DOHH2 (cell line): Measurements from ENCODE around the gene CRYAB.

Source experiments
- H3F3A ChIP-seq: fragments of 200-600 bp; sonication (generic), shearing (Covaris generic); 2 replicates; pipeline ENCODE4 v1.6.0; 2016; ENCODE audit warnings: antibody characterized with exemption, mild to moderate bottlenecking; ENCODE audit not compliant: control insufficient read depth, insufficient read depth
- H3K27ac ChIP-seq: fragments of 200-600 bp; sonication (generic); 2 replicates; pipeline ENCODE4 v1.5.1; 2014; ENCODE audit warnings: low read depth, mild to moderate bottlenecking, low read length, moderate library complexity
- H3K27me3 ChIP-seq: fragments of 200-600 bp; sonication (generic); 2 replicates; pipeline ENCODE4 v1.6.1; 2014; ENCODE audit warnings: mild to moderate bottlenecking, low read length, mixed read lengths; ENCODE audit not compliant: control insufficient read depth
- H3K36me3 ChIP-seq: fragments of 200-600 bp; sonication (generic); 2 replicates; pipeline ENCODE4 v1.6.1; 2014; ENCODE audit warnings: mild to moderate bottlenecking, low read length, moderate library complexity, mixed read lengths; ENCODE audit not compliant: control insufficient read depth
- H3K4me1 ChIP-seq: fragments of 200-600 bp; sonication (generic); 2 replicates; pipeline ENCODE4 v1.6.1; 2014; ENCODE audit warnings: mild to moderate bottlenecking, low read length, mixed read lengths; ENCODE audit not compliant: control insufficient read depth
- H3K4me2 ChIP-seq: fragments of 200-600 bp; sonication (generic); 2 replicates; pipeline ENCODE4 v1.6.0; 2014; ENCODE audit warnings: mild to moderate bottlenecking, low read length, moderate library complexity
- H3K4me3 ChIP-seq: fragments of 200-600 bp; sonication (generic); 2 replicates; pipeline ENCODE4 v1.5.1; 2014; ENCODE audit warnings: mild to moderate bottlenecking, low read length, mixed read lengths
- H3K79me2 ChIP-seq: fragments of 200-600 bp; sonication (generic); 2 replicates; pipeline ENCODE4 v1.6.1; 2014; ENCODE audit warnings: mild to moderate bottlenecking, low read length, mixed read lengths; ENCODE audit not compliant: control insufficient read depth
- H3K9me2 ChIP-seq: fragments of 200-600 bp; sonication (generic); replicated peaks from 2 replicates; pipeline ENCODE4 v1.6.1; 2014; ENCODE audit warnings: mild to moderate bottlenecking, low read length, mixed read lengths; ENCODE audit not compliant: control insufficient read depth
- H3K9me3 ChIP-seq: fragments of 200-600 bp; sonication (generic); 2 replicates; pipeline ENCODE4 v1.6.1; 2014; ENCODE audit warnings: antibody characterized with exemption, low read length, mixed read lengths; ENCODE audit not compliant: control insufficient read depth, insufficient read depth
- H4K20me1 ChIP-seq: fragments of 200-600 bp; sonication (generic); 2 replicates; pipeline ENCODE4 v1.6.0; 2014; ENCODE audit warnings: low read depth, mild to moderate bottlenecking, antibody characterized with exemption, low read length, moderate library complexity; ENCODE audit not compliant: control insufficient read depth, insufficient read depth
- CTCF ChIP-seq: fragments of 200-600 bp; sonication (generic); IDR thresholded peaks from one replicate; pipeline ENCODE4 v1.5.1; 2014; ENCODE audit warnings: antibody characterized with exemption, mild to moderate bottlenecking, low read depth, low read length; ENCODE audit not compliant: poor library complexity, severe bottlenecking
- EZH2phosphoT487 ChIP-seq: fragments of 200-600 bp; sonication (generic); IDR thresholded peaks from 2 replicates; pipeline ENCODE4 v1.6.1; 2017; ENCODE audit warnings: borderline replicate concordance, mild to moderate bottlenecking, antibody characterized with exemption, low read length, moderate library complexity, mixed read lengths

Gene CRYAB

GRCh38 chr11:111941963-111942362 lies 30.4 kb upstream of the CRYAB start:
- no peaks in the 10 kb centered on the region for H3K9me2 ChIP-seq
- peaks cover 11% of the 10 kb centered on the region for H3F3A ChIP-seq
- no peaks in the 10 kb centered on the region for H4K20me1 ChIP-seq
- no peak overlapping the region for H3K4me3 ChIP-seq
- peaks cover 29% of the 10 kb centered on the region for H3K4me1 ChIP-seq
- H3K36me3 ChIP-seq: no peaks in the 10 kb centered on the region
- peaks cover 11% of the 10 kb centered on the region for H3K27me3 ChIP-seq
- H3K27ac ChIP-seq: no peak overlapping the region
- no peaks in the 10 kb centered on the region for H3K9me3 ChIP-seq
- no peaks in the 10 kb centered on the region for H3K79me2 ChIP-seq
- no peak for TF ChIP-seq EZH2phosphoT487
- no peak for TF ChIP-seq CTCF
- H3K4me2 ChIP-seq: no peak overlapping the region

- Histone ChIP-seq H3F3A (peaks cover 9% of the 10 kb centered on the region), H3K36me3 (no peaks in the 10 kb centered on the region), H4K20me1 (no peaks in the 10 kb centered on the region), H3K4me2 (no peak overlapping the region), H3K4me3 (no peak overlapping the region), H3K79me2 (no peaks in the 10 kb centered on the region), H3K27me3 (peaks cover 11% of the 10 kb centered on the region), H3K4me1 (peaks cover 41% of the 10 kb centered on the region), H3K9me2 (no peaks in the 10 kb centered on the region), H3K9me3 (no peaks in the 10 kb centered on the region), H3K27ac (no peak overlapping the region)
- TF ChIP-seq EZH2phosphoT487 (no peak), CTCF (no peak)
Measured at GRCh38 chr11:111939836-111940604, 28.4 kb upstream of the CRYAB start.

- no peaks in the 10 kb centered on the region for H4K20me1 ChIP-seq
- H3K79me2 ChIP-seq: no peaks in the 10 kb centered on the region
- peaks cover 11% of the 10 kb centered on the region for H3K27me3 ChIP-seq
- H3F3A ChIP-seq: peaks cover 9% of the 10 kb centered on the region
- H3K4me3 ChIP-seq: peak overlapping the region; percentile 73
- no peak overlapping the region for H3K27ac ChIP-seq
- H3K4me2 ChIP-seq: peak overlapping the region; percentile 66
- no peaks in the 10 kb centered on the region for H3K36me3 ChIP-seq
- no peaks in the 10 kb centered on the region for H3K9me3 ChIP-seq
- H3K4me1 ChIP-seq: peaks cover 41% of the 10 kb centered on the region
- H3K9me2 ChIP-seq: no peaks in the 10 kb centered on the region
- TF ChIP-seq EZH2phosphoT487: no peak
- TF ChIP-seq CTCF: no peak
Measured at GRCh38 chr11:111938687-111939160, 27.2 kb upstream of the CRYAB start.
